Activated T-cell treated with anti-CD3 and anti-CD28 coated beads, Interleukin-2, amount 50 U/mL, for 24 hours (primary cell): ENCODE data around the gene GRAP.
"Not testable (repeated sequence)": the region's sequence is repeated elsewhere in the genome, so short reads cannot be mapped to it uniquely, and the experiment has no call there.

ENCODE experiments used
- DNase-seq: peaks from one replicate; pipeline ENCODE4 v3.0.0-alpha.2; 2020
- H3K27ac Mint-ChIP-seq: 2 replicates; pipeline ENCODE4 v1.8.0; 2020; ENCODE audit warnings: mild to moderate bottlenecking, mixed read lengths
- H3K27me3 Mint-ChIP-seq: 2 replicates; pipeline ENCODE4 v1.8.0; 2020; ENCODE audit warnings: mixed read lengths
- H3K36me3 Mint-ChIP-seq: 2 replicates; pipeline ENCODE4 v1.8.0; 2020; ENCODE audit warnings: low read depth, mixed read lengths
- H3K4me1 Mint-ChIP-seq: 2 replicates; pipeline ENCODE4 v1.8.0; 2020; ENCODE audit warnings: low read depth, mixed read lengths
- H3K4me3 Mint-ChIP-seq: 2 replicates; pipeline ENCODE4 v1.8.0; 2020; ENCODE audit warnings: mild to moderate bottlenecking, moderate library complexity, mixed read lengths
- H3K9me3 Mint-ChIP-seq: 2 replicates; pipeline ENCODE4 v1.8.0; 2020; ENCODE audit warnings: mixed read lengths

GRAP gene

DNA sequence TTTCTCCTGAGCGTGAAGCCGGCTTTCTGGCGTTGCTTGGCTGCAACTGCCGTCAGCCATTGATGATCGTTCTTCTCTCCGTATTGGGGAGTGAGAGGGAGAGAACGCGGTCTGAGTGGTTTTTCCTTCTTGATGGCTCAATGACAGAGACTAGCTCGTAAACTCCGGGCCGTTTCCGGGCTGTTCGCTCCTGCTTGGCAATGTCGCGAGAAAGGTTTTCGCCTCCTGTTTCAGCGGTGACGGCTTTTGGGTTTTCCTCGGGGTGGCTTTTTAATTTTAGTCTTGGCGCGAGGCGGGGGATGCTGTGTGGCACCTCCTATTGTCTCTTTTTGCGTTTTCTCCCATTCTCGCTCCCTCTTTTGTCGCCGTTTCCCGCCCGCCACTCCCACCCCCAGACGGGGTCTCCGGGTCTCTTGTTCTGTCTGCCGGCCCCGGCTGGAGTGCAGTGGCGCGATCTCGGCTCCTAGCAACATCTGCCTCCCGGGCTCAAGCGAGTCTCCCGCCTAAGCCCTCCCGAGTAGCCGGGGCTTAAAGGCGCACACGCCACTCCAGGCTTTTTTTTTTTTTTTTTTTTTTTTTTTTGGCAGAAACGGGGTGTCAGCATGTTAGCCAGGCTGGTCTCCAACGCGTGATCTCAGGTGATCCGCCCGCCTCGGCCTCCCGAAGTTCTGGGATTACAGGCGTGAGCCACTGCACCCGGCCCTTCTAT, 15.4 kb upstream of the GRAP start:
- H3K27me3 Mint-ChIP-seq, H3K4me3 Mint-ChIP-seq, H3K4me1 Mint-ChIP-seq, H3K36me3 Mint-ChIP-seq, H3K9me3 Mint-ChIP-seq: not testable (repeated sequence)
- H3K27ac Mint-ChIP-seq, result peak overlapping the region; percentile 74
- DNase-seq, result peak; percentile 95

DNA sequence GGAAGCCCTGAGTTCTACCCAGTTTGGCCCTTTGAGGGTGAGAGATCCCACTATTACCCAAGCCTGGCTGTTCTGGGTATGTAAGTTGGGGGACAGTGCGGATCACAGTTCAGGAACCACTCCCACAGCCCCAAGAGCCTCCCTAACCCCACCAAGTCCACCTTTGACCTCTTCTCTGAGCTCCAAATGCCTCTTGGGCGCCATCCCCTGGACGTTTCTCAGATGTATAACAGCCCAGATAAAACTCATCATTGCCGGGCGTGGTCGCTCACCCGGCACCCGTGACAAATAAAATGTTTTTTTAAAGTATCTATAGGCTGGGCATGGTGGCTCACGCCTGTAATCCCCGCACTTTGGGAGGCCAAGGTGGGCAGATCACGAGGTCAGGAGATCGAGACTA, 8.7 kb upstream of the GRAP start:
- not testable (repeated sequence) for H3K27me3 Mint-ChIP-seq, H3K4me3 Mint-ChIP-seq, H3K27ac Mint-ChIP-seq, H3K36me3 Mint-ChIP-seq, H3K9me3 Mint-ChIP-seq, H3K4me1 Mint-ChIP-seq, DNase-seq

- H3K27ac Mint-ChIP-seq, H3K27me3 Mint-ChIP-seq, H3K4me1 Mint-ChIP-seq, H3K9me3 Mint-ChIP-seq, DNase-seq, H3K4me3 Mint-ChIP-seq, H3K36me3 Mint-ChIP-seq: not testable (repeated sequence)
Observed at GRCh38 chr17:19048826-19049225, 2.1 kb upstream of the GRAP start.

- not testable (repeated sequence) for DNase-seq, H3K4me3 Mint-ChIP-seq, H3K9me3 Mint-ChIP-seq, H3K4me1 Mint-ChIP-seq, H3K27me3 Mint-ChIP-seq, H3K36me3 Mint-ChIP-seq, H3K27ac Mint-ChIP-seq
Observed at GRCh38 chr17:19047510-19047909, 753 bp upstream of the GRAP start.

DNA sequence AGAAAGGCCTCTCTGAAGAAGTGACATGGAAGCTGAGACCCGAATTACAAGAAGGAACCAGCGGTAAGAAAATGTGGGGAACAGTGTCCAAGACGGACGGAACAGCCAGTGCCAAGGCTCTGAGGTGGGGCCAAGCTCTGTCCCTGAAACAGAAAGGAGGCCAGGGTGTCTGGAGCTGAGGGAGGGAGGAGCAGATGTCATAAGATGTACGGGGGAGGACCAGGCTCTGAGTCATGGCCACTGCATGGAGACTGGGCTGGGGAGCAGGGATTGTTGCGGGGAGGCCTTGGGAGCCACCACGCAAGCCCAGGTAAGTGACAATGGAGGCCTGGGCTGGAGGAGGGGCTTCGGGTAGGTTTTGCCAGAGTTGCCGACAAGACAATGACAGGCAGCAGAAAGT, 2.1 kb downstream of the GRAP start:
- H3K9me3 Mint-ChIP-seq, H3K4me1 Mint-ChIP-seq, H3K36me3 Mint-ChIP-seq, H3K27ac Mint-ChIP-seq, H3K27me3 Mint-ChIP-seq, H3K4me3 Mint-ChIP-seq, DNase-seq: not testable (repeated sequence)

DNA sequence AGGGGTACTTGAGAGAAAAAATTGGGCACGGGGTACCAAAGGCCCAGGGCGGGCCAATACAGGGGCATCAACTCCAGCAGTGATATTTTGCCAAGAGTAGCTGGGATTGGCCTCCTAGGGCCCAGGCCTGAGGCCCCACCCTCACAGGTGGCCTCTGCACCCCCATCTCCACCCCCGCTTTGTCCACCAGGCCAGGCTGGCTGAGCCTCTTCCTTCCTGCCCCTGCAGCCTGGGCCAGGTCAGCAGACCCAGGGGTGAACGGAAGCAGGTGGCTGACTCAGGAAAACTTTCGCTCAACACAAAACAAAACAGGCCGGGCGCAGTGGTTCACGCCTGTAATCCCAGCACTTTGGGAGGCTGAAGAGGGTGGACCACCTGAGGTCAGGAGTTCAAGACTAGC, 3.7 kb downstream of the GRAP start:
- not testable (repeated sequence) for H3K27me3 Mint-ChIP-seq, H3K4me1 Mint-ChIP-seq, DNase-seq, H3K9me3 Mint-ChIP-seq, H3K4me3 Mint-ChIP-seq, H3K27ac Mint-ChIP-seq, H3K36me3 Mint-ChIP-seq

DNA sequence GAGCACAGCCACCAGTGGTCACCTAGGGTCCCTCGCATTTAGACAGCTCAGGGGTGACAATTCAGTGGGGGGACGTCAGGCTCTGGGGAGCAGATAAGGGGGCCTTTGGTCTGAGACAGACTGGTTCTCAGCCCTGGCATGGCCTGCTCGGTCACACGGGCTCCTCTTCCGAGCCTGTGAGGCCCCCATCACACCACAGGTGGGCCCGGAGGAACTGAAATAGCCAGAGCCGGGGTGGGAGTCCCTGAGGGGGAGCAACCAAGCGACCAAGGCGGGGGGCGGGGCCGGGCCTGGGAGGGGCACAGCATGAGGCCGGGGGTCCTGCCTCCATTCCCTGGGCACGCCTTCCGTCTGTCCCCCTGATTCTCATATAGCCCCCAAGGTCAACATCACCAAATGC, 4.4 kb downstream of the GRAP start:
- not testable (repeated sequence) for H3K27ac Mint-ChIP-seq, H3K27me3 Mint-ChIP-seq, H3K4me1 Mint-ChIP-seq, H3K9me3 Mint-ChIP-seq, H3K4me3 Mint-ChIP-seq, DNase-seq, H3K36me3 Mint-ChIP-seq

GRCh38 chr17:19041871-19042270, 4.9 kb downstream of the GRAP start:
- not testable (repeated sequence) for H3K36me3 Mint-ChIP-seq, H3K27ac Mint-ChIP-seq, DNase-seq, H3K9me3 Mint-ChIP-seq, H3K4me3 Mint-ChIP-seq, H3K4me1 Mint-ChIP-seq, H3K27me3 Mint-ChIP-seq

DNA sequence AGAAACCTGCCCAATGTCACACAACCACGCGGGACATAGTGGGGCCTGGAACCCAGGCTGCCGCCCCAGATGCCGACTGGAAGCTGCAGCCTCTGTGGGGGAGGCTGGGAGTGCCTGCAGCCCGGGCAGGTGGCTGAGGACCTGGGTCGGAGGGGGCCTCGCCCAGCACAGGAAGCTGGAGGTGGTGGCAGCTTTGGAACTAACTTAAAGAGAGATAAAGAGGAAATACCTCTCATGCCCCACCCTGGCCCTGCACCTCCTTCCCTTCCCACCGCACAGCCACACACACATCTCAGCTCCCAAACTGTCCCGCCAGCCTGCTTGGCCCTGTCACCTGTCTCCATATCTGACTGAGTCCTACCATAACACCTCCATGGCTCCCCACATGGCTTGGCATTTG, 6.4 kb downstream of the GRAP start:
- not testable (repeated sequence) for DNase-seq, H3K36me3 Mint-ChIP-seq, H3K9me3 Mint-ChIP-seq, H3K27ac Mint-ChIP-seq, H3K4me3 Mint-ChIP-seq, H3K27me3 Mint-ChIP-seq, H3K4me1 Mint-ChIP-seq

- DNase-seq, H3K4me1 Mint-ChIP-seq, H3K4me3 Mint-ChIP-seq, H3K9me3 Mint-ChIP-seq, H3K36me3 Mint-ChIP-seq, H3K27ac Mint-ChIP-seq, H3K27me3 Mint-ChIP-seq: not testable (repeated sequence)
Observed at GRCh38 chr17:19038730-19039129, 8.0 kb downstream of the GRAP start.

- H3K27ac Mint-ChIP-seq, H3K27me3 Mint-ChIP-seq, DNase-seq, H3K4me3 Mint-ChIP-seq, H3K9me3 Mint-ChIP-seq, H3K4me1 Mint-ChIP-seq, H3K36me3 Mint-ChIP-seq: not testable (repeated sequence)
Observed at GRCh38 chr17:19038007-19038406, 8.8 kb downstream of the GRAP start.

DNA sequence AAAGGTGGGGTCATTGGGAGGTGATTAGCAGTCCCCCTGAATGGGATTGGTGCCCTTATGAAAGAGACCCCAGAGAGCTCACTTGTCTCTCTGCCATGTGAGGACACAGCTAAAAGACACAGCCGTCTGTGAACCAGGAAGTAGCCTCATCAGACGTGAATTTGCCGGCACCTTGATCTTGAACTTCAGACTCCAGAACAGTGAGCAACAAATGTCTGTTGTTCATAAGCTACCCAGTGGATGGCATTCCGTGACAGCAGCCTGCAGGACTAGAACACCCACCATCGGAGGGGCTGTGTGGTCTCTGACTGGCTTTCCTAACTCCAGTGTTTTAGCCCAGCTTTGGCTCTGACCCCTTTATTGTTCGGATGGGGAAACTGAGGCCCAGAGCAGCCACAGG, 9.2 kb downstream of the GRAP start:
- not testable (repeated sequence) for H3K4me1 Mint-ChIP-seq, H3K36me3 Mint-ChIP-seq, H3K27me3 Mint-ChIP-seq, H3K4me3 Mint-ChIP-seq, DNase-seq, H3K9me3 Mint-ChIP-seq, H3K27ac Mint-ChIP-seq

DNA sequence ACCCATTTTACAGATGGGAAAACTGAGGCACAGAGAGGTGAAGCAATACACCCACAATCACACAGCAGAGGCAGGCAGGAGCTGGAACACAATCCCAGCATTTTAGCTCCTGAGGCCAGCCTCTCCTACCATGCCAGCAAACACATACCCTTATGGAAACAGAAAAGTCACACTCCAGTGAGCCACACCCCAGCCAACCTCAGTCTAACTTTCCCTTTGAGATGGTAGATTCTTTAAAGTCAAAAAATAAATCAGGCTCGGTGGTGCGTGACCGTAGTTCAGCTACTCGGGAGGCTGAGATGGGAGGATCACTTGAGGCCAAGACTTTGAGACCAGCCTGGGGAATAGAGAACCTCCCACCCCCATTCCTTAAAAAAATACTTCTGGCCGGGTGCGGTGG, 10.6 kb downstream of the GRAP start:
- H3K36me3 Mint-ChIP-seq, H3K27ac Mint-ChIP-seq, H3K27me3 Mint-ChIP-seq, H3K4me1 Mint-ChIP-seq, H3K9me3 Mint-ChIP-seq, DNase-seq, H3K4me3 Mint-ChIP-seq: not testable (repeated sequence)

DNA sequence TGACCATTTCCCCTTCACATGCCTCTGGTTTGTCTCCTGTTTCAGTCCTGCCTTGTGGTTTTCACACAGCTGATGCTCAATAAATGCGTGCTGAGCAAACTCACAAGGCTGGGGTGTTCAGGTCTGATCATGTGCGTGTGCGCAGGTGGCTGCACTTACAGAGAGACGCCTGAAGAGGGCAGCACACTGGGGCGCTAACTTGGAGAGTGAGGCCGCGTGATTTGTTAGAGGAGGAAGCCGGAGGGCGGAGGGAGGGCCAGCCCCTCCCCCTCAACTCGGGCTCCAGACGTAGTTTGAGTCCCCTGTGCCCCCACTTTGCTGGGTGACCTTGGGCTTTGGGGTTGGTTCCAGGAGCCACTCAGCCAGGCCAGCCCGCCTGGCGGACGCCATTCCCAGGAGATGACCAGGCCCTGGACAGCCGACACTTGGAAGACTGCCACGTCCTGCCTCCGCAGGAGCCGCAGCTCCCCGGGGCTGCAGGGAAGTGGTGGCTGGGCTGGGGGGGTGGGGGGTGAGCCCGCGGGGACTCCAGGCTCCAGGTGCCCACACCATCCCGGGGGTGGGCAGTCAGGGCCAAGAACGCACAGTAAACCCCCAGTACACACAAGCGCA, 14.3 kb downstream of the GRAP start:
- H3K27ac Mint-ChIP-seq, H3K4me1 Mint-ChIP-seq, H3K36me3 Mint-ChIP-seq, H3K9me3 Mint-ChIP-seq, H3K27me3 Mint-ChIP-seq, DNase-seq, H3K4me3 Mint-ChIP-seq: not testable (repeated sequence)

GRCh38 chr17:19031729-19032128, 15.0 kb downstream of the GRAP start:
- H3K27me3 Mint-ChIP-seq, H3K36me3 Mint-ChIP-seq, H3K4me1 Mint-ChIP-seq, H3K4me3 Mint-ChIP-seq, H3K9me3 Mint-ChIP-seq, H3K27ac Mint-ChIP-seq: not testable (repeated sequence)
- DNase-seq, result peak; percentile 71
